Measurements from ENCODE around the gene PTPRM.
A peak's percentile ranks its signal among the peaks of the same experiment; 100 is the strongest.

PTPRM gene

DNA sequence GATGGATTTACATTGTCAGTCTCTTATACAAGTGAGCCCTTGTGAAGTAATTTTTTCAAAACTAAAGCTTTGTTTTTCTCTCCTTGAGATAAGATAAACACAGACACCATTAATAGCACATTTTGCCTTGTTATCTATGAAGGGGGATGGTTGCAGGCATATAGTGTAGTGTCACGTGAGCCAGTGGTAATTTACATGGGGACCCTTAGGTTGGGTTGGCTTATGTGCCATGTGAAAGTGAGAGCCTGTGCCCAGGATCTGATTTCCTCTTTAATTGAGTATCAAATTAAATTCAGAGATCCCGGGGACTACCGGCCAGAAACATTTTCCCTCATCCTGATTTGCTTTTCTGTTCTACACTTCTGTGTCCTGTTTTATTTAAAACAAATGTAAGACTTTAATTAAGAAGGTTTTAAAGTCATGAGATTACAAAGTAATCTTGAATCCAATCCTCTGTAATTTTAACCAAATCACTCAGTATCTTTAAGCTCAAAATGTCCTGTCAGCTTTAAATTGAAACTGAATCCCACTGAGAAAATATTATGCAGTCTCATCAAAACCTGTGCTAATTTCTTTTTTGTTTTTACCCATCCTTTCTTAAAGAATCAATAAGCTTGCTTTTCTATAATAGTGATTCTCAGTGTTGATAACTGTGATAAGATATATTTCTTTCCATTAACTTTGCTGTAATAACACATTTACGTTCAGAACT is 63.8 kb downstream of the PTPRM start:
- no peak for DNase-seq

DNA sequence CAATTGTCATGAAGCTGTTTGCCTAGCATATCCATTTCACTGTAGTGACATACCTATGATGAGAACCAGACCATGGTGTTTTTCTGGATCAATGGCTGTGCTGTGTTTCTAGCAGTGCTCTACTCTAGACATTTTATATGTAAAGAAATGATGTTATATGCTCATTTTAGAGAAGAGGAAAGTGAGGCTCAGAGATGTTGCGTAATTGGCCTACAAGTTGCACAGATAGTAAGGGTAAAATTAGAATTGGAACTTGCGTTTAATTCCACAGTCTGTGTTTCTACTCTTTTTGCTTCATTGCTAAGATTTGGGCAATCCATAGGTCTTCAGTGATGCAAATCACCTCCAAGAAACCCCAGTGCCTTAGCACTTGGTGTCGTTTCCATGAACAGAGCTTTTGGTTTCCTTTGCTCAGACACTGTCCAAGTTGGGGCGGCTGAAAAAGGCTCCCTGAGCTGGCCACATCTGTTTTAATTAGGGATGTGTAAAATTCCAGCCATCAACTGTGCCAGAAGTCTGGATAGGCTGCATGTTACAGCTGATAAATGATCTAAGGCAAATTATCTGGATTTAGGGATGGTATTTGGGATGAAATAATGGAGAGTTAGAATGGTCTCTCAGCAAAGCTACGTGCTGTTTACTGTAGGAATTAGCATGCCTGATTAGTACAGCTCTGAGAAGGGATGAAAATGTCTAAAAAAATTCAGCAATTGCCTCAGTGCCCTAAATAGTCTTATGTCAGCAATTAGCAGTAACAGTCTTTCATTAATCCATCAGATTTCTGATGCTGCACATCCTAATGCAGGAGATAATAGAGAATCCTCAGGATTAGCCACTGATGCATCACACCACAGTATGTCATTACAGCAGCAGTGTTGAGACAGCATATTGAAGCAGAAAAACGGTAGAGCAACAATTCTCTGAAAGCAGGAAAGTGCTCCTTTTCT is 65.3 kb downstream of the PTPRM start:
- no peak for DNase-seq

DNA sequence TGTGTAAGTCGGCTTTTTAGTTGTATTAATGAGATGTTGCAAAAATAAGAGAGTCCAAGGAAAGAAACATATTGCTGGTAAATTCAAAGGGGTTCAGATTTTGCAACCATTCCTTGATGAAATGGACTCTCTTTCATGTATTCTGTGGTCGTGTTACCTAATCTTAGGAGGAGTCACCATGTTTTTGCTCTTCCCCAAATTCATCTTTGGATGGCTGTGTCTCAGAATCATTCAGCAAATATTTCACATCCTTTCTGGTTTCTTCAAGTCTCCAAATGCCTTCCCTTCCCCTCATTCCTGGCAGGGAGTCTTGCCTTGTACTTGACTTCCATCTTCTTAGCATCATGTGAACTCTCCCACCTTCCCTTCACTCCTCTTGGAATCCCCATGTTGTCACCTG is 66.1 kb downstream of the PTPRM start:
- no peak for DNase-seq

DNA sequence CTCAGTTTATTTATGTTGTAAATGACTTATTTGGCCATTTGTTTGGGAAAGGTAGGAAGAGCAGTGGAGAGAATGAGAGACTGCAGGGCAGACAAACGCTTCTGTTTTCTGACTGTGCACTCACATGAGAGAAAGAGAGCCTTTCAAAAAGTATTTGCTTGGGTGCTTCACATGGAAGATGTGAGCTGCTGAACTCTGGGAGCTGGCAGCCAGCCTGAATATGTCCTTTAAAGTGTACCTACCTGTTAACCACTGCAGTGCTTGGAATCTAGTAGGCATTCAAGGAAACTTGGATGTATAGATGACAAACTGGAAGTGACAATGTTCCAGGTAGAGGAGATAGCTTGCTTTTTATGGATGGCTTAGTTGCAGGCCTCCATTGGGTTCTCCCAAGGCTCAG is 68.8 kb downstream of the PTPRM start:
- peak; percentile 5 for DNase-seq

DNA sequence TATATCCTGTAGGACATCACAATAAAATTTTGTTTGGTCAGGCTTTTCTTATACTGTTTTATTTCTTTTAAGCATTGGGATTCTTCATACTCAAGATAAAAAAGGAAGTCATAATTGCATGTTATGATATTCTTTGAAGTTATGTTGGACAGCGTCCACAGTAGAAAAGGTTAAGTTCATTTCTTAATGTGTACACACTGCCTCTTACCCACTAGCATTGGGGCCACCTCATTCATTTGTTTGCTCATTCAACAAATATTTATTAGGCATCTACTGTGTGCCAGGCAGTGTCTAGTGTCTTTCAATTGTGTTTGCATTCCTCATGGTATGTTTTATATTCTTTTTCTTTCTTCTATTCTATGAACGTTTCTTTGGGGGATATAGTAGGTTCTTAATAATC is 70.2 kb downstream of the PTPRM start:
- DNase-seq: no peak

DNA sequence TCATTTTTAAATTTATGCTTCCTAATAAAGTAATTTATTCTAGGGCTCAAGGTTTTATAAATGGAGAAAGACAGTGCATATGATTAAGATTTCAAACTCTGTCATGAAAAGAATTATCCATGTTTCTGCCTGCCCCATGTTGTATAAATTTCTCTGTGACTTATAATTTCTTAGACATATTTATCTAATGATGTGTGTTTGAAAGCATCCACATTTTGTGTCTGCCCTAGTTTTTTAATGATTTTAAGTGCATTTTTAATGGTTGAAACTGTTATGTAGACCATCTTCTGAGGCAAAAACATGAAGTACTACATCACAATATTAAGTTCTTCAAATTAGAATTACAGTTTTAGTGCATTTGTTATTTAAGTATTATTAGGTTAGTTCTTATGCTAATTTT is 71.2 kb downstream of the PTPRM start:
- no peak for DNase-seq

DNA sequence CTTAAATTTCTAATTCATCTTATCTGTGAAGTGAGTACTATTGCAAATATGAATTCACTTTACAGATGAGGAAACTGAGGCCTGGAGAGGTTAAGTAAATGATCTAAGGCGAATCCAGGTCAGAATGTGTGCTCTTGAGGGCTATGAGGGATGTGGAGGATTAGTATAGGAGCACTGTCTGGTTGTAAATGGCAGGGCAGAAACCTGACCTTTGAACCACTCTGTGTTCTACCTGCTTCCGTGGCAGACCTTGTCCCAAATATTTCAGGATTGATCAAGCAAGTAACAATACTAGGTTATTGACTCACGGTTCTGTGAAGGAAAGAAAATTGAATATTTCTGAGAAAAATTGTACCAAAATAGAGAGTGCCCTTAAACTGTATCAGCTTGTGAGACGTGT is 74.7 kb downstream of the PTPRM start:
- DNase-seq: no peak

DNA sequence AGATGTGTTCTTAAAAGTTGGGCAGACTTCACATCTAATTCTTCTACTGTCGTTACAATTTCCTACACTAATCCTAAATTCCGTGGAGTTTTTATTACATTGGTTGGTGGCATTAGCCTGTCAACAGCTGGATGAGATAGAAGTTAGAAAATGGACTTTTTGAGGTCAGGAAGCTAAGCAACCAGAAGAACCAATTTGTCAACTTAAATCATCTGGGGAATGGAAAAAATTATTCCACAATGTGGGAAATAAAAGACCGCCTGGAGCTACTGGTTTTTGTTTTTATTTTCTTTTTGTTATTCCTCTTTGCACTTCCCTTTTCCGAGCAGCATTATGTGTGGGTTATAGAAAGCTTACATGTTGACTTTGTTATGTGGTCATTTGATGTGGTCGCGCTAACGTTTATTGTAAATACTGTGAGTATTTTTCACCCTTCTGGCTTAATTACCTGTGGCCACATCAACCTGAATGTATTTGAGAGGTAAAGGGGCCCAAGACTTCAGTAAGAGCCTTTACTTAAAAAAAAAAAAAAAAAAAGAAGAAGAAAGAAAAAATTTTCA is 75.3 kb downstream of the PTPRM start:
- no peak for DNase-seq

DNA sequence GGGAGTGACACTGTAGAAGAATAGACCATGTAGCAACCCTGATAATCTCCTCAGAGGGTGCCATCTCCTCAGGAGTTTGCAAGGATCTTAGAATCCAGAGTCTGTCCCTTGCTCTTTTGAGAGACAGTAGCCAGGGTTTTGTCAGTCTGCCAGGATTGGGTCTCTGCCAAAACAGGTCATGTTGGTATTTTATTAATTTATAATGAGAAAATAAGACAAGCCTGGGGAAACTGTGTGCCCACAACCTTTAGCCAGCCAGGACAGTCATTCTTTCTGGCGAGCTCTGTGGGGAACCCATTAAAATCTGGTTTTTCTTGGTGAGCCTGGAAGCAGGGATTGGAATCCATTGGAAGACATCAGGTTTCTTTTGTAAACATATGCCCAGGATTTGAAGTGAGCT is 78.6 kb downstream of the PTPRM start:
- peak; percentile 30 for DNase-seq

DNA sequence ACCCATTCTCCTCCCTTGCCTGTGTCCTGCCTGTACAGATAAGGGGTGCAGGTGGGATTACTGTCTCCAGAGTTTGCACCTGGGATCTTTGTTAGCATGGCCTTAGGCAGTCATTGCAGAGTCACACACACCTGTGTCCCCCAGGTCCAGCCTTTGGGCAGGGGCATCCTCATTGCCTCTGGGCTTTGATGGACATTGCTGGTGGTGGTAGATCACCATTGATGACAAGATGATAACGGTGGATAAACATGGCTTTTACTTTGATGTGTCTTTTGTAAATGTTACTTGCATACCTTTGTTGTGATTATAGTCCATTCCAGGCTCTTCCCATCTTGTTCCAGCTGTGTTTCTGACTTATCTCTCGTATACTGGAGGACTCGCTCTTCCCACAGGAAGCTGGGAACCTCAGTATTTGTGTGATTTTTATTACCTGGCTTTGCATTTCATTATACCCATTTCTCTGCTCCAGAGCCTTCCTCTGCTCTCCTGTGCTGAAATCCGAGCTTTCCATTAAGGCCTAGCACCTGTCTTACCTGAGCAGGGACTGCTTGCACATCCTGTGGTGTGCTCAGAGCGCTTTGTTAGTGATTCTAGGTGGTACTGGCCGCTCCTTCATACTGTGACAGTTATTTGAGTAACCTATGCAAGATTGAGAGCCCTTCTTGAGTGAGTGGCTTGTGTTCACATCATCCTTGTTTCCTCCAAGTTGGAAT is 79.2 kb downstream of the PTPRM start:
- DNase-seq: no peak

DNA sequence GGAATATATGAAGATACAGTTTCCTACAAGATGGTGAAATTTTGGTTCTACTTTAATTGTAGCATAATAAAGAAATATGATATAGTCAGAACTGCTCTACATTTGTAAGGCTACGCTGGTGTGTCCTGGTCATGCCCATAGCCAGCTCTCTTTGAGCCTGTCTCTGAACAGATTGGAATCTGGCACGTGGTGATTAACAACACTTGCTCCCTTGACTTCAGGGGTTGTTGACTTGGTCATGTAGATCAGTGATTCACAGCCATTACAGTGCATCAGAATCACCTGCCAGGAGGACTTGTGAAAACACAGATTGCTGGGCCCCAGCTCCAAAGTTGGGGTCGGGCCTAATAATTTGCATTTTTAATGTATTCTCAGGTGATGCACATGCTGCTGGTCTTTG is 80.4 kb downstream of the PTPRM start:
- DNase-seq: no peak

DNA sequence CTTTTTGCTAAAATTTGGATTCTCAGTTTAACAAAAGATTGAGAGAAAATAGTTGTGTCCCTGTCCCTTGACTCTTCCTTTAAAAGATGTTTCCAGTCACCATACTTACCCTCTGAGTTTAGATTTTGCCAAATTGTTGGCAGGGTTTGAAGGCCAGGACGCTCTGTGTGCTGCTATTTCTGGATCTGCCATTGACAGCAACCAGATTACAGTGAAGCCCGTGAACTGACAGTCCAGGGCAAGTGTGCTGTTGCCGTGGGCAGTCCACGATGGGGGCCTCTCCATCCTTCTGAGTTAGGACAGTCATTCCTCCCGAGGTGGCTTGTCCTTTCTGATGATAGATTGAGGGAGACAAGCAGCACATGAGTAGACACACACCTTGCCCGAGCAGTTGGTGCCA is 89.9 kb downstream of the PTPRM start:
- DNase-seq: no peak

DNA sequence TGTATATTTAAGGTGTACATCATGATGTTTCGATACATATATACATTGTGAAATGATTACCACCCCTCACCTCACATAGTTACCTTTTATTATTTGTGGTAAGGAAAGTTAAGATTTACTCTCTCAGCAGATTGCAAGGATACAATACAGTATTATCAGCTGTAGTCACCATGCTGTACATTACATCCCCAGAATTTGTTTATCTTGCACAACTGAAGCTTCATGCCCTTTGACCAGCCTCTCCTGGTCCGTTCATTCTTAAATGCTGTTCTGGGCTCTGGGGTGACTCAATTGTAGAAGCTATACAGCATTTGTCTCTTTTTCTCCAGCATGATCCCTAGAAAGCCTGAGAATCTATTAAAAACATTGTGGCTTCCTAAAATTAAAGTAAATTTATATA is 90.8 kb downstream of the PTPRM start:
- no peak for DNase-seq

DNA sequence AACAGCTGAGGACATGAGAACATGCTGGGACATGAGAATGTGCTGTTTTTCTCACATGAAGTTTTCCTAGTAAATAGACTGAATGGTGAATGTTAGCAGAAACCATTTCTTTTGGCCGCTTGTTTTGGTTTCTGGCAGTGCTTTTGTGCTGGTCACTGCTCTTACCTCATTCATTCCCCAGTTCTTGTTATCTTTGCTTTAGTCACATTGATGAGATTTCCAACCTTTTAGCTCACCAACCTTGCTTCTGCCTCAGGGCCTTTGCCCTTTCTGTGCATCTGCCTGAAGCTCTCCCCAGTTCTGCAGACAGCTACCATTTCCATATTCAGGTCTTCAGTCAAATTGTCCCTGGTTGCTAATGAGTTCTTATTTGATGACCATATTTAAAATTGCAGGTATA is 91.6 kb downstream of the PTPRM start:
- no peak for DNase-seq

DNA sequence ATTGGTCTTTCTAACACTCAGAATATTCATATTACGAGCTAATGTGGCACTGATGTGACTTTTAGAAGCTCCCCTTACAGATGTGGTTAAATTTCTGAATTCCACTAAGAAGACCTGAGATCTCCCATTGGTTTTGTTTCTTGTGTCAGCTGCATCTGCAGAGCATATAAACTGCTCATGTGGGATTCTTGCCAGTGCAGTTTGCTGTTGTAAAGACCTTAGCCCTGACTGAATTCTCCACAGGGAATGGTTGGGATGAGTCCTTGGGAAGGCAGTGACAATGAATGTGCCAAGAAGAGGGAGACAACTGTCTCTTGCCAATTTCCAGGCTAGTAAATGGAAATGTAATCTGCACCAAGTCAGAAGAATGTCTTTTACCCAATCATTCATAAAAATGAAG is 94.1 kb downstream of the PTPRM start:
- no peak for DNase-seq

DNA sequence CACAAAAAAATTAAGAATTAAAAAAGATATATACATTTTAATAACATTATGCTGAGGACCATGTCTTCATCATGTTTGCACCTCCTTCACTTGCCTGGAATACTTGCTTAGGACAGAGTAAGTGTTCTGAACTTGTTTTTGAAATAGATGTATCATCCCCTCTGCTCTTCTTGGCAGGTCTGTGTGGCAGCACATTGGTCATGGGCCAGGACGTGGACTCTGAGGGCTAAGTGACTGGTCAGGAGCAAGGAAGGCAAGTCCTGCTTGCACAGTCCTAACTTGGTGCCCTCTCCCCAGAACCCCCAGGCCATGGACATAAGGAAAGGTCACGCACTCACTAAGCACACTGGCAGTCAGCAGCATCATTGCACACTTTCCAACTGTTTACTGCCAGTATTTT is 95.8 kb downstream of the PTPRM start:
- DNase-seq: no peak

DNA sequence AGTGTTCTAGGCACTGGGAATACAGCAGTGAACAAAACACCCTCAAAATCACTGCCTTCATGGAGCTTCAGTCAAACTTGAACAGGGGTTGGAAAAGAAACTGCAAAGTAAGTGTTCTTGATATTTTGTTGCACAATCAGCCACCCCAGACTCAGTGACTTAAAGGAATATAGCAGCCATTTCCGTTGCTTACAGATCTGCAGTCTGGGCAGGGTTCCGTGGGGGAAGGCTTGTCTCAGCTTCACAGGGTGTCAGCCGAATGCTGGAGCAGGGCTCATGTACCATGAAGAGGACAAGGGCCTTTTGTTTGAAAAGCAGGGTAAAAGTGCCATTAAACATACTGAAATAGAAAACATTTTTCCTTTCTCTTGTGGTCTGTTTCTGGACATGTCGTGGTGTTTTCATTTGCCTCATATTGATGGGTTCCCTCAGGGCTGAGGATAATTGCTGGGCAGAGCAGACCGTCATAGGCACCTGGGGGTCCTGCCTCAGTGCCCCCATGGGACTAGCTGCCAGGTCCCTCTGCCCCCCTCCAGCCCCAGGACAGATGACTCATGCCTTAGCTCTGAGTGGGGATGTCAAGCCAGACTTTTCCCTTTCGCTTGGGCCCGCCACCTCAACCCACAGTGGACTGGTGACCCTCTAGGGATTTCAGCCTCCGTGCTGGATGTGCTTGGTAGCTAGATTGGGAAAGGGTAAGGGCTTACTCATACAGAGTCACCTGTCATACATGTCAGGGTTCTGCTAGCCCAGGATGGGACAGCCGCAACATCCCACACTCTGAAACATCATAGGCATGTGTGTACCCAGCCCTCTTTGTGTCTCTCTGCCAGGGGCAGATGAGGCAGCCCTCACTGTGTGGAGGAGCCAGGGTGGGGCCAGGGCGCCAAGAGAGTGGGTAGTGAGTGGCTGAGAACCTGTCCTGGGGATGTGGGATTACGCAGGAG is 96.5 kb downstream of the PTPRM start:
- no peak for DNase-seq

DNA sequence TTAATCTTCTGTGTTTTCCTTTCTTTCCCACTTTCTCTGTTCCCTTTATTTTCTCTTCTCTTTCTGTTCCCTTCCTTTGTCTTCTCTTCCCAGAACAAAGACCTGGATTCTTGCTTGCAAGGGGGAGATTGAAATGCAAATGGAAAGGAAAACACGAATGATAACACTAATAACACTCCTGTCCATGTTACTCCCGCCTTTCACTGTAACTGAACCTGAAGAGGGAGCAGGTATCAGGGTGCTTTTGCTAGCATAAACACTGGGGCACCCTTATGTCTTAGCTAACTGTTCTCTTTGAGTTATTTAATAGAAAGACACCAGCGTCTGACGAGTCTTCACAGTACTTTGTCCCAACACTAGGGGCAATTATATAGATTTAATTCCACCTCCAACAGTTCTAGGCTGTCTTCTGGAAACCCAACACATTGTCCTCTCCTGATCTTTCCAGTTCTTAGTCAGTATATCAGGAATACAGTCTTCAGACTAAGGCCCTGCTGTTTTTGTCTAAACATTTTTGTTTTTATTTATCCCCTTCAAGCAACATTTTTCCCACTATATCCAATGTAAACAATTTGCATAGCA is 99.2 kb downstream of the PTPRM start:
- no peak for DNase-seq

DNA sequence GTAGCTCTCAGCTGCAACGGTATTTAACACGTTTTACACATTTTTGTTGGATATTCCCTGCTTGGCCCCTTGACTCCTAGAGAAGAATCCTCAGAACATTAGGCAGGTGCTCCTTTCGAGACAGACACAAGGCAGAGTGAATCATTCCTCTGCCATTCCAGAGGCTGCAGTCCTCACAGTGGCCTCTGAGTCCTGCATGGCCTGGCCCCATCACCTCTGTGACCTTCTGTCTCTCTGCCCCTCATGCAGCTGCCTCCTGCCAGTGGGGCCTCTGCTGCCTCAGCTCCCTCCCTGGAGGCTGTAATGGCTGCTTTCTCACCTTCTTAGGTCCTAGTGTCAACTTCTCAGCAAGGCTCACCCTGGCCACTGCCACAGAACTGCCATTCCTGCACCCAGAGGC is 101.3 kb downstream of the PTPRM start:
- no peak for DNase-seq

DNA sequence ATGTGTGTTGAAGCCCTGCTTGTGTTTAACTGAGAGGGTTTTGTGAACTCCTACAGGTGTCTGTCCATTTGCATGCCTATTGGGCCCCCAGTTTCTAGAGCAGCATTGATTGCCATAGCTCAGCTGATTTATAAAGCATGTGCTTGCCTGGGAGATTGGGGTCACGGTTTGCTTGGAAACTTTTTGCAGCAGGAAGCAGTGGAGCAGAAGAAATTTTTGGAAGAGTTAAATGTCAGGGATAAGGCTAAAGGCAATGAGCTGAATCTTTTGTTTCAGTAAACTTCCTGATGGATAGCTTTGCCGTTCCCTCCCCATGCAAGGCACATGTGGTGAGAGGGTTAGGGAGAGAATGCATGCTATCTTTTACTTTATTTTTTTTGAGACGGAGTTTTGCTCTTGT is 102.2 kb downstream of the PTPRM start:
- DNase-seq: no peak

DNA sequence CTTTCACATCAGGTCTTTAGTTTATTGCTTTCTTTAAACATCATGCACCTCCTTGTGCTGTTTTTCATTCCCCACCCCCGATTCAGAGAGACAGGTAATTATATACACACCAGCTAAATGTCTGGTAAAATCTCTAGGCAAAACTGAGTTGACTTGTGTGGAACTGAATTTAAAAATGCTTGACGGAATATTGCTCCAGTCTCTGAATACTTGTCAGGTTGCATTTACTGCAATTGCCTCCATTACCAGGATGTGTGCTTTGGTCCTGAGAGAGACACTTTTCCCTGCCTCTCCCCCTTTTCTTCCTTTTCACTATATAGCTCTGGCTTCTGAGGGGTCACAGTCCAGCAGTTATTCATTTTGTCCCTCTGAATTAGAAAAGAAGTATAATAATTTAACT is 104.0 kb downstream of the PTPRM start:
- DNase-seq: no peak

All from NCI-H345 (cell line).